ENCODE results near the gene FAM78A. TPM values are rescaled to one million over a fixed set of nuclear protein-coding genes. Genes with fewer than 3 reads are reported as not detected.

FAM78A gene
- total and polyA plus RNA-seq, 2 of the 8 experiments (the other 6 are each of a cell fraction or from before 2014, with no cell fraction given) = 3.1 TPM

GRCh38 chr9:131312246-131312645, 35.9 kb upstream of the FAM78A start (continued):
- TF ChIP-seq SAP30 (IDR thresholded peaks at IDR 0.05; ENCODE audit: insufficient read depth, insufficient replicate concordance, low read length) (no peak), JUND (IDR thresholded peaks at IDR 0.05; ENCODE audit: low read length) (no peak), KDM4A (IDR thresholded peaks at IDR 0.05; ENCODE audit: low read depth, low read length, severe bottlenecking) (no peak)

Data from H1 (cell line).